Bronchial epithelial cell (primary cell): ENCODE data around the gene UBE2H. TPM values are rescaled to one million over a fixed set of nuclear protein-coding genes. Genes with fewer than 3 reads are reported as not detected.

Experiments
- DNase-seq: peaks from one replicate; pipeline ENCODE4 v3.0.0-alpha.2; 2010; ENCODE audit warnings: low read depth
- FAIRE-seq: peaks from 2 replicates; lab custom pipeline; 2011; peaks lifted over from hg19 to GRCh38; lab: Jason Lieb, UNC
- H3K27me3 ChIP-seq: 2 replicates; pipeline ENCODE4 v1.5.1; 2011; ENCODE audit warnings: low read length; ENCODE audit not compliant: control insufficient read depth, insufficient read depth
- H3K36me3 ChIP-seq: 2 replicates; pipeline ENCODE4 v1.5.1; 2011; ENCODE audit warnings: low read length; ENCODE audit not compliant: control insufficient read depth, insufficient read depth
- H3K4me3 ChIP-seq: 2 replicates; pipeline ENCODE4 v1.5.1; 2011; ENCODE audit warnings: mild to moderate bottlenecking, low read depth, low read length, control low read depth
- total RNA-seq: library from RNA; depleted of rRNA; stranded (reverse); fragments of >200 nt; gene quantifications from 2 replicates; pipeline ENCODE4 v1.2.1, GENCODE V29; 2014
- TF ChIP-seq, protein P1 (sequence below): IDR thresholded peaks from 2 replicates; pipeline ENCODE4 v1.5.1; 2011; ENCODE audit warnings: mild to moderate bottlenecking, moderate library complexity, low read length, control low read depth, inconsistent platforms; ENCODE audit not compliant: insufficient read depth, severe bottlenecking

The UBE2H gene
- total RNA-seq, 1 donor from 2014 or later = 50.0 TPM

DNA sequence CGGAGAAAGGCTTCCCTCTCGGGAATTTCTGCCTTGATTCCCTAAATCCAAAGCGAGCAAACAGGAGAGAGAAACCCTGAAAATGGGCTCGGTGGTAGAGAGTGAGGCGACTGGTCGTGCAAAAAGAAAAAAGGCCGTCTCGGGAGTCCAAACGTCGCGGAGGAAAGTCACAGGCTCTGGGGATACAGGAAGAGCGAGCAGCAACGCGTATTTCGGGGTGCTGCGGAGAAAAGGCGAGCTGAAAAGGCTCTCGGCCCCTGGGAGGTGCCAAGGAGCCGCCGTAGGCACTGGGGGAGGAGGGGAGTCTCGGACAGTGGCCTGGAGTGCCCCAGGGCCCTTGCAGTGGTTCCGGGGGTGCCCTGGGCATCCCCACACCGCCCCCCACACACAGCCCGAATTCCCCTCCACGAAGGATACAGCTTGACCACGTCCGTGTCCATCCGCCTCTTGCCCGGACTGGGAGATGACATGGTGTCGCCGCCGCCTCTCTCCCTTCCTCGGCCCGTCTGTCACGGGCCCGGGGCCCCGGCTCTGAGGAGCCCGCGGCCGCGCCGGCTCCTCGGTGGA lies 591 bp downstream of the UBE2H start:
- FAIRE-seq (no peak), DNase-seq (peak; percentile 18)
- H3K27me3 ChIP-seq = no peaks in the 10 kb centered on the region
- peak overlapping the region; percentile 90 for H3K4me3 ChIP-seq
- no peaks in the 10 kb centered on the region for H3K36me3 ChIP-seq
- TF ChIP-seq, protein P1, sequence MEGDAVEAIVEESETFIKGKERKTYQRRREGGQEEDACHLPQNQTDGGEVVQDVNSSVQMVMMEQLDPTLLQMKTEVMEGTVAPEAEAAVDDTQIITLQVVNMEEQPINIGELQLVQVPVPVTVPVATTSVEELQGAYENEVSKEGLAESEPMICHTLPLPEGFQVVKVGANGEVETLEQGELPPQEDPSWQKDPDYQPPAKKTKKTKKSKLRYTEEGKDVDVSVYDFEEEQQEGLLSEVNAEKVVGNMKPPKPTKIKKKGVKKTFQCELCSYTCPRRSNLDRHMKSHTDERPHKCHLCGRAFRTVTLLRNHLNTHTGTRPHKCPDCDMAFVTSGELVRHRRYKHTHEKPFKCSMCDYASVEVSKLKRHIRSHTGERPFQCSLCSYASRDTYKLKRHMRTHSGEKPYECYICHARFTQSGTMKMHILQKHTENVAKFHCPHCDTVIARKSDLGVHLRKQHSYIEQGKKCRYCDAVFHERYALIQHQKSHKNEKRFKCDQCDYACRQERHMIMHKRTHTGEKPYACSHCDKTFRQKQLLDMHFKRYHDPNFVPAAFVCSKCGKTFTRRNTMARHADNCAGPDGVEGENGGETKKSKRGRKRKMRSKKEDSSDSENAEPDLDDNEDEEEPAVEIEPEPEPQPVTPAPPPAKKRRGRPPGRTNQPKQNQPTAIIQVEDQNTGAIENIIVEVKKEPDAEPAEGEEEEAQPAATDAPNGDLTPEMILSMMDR = peak; percentile 38

DNA sequence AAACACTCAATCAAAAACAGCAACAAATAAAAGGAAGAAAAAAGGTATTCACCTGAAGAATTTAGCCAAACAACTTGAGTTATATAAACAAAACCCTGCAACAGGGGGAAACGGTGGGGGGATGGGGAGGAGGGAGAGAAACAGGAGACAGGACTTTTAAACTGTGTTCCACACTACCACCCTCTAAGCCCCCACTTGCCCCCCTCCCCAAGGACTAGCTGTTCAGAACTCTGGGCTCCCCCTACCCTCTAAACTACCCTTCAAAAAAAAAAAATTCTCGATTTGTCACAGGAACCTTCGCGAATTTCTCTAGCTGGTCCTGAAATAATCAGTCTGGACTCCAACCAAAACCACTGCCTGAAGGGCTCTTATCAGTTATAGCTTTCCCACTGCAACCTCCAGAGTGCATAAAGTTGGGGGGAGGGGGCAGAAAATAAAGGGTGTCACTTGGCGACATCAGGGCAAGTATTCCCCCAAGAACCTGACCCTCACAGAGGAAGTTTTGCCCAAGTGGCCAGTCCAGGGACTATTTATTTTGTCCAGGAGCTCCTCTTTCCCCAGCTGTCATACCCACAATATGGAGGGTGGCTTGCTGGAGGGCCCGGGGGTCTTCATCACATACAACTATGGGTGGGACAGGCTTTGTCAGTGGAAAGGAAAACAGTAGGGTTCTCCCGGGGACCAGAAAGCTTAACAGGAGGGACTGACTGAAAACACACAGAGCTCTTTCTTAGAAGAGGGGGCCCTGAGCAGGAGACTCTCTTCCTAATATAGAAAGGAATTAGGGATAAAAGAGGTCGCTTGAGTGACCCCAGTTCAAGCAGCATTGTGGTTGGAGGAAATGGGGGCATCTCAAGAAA lies 1.3 kb downstream of the UBE2H start:
- no peak for FAIRE-seq
- no peak for DNase-seq
- TF ChIP-seq, protein P1 = no peak
- Histone ChIP-seq H3K4me3 (peak overlapping the region; percentile 90), H3K36me3 (no peaks in the 10 kb centered on the region), H3K27me3 (no peaks in the 10 kb centered on the region)

DNA sequence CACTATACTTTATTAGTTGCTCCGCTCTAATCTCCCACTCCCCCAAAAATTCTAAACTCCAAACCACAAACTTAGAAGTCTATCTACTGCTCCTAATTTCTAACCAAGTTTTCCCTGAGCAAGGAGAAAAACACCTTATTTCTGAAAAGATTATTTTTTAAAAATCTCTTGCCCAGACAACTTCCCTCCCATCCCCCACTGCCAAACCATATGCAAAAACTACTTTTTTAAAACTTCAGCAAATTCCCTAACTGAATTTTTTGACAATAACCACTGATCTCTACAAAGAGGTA lies 1.9 kb downstream of the UBE2H start:
- Histone ChIP-seq H3K36me3 (no peaks in the 10 kb centered on the region), H3K27me3 (no peaks in the 10 kb centered on the region), H3K4me3 (peak overlapping the region; percentile 90)
- TF ChIP-seq, protein P1 = no peak
- FAIRE-seq = no peak
- DNase-seq = no peak

DNA sequence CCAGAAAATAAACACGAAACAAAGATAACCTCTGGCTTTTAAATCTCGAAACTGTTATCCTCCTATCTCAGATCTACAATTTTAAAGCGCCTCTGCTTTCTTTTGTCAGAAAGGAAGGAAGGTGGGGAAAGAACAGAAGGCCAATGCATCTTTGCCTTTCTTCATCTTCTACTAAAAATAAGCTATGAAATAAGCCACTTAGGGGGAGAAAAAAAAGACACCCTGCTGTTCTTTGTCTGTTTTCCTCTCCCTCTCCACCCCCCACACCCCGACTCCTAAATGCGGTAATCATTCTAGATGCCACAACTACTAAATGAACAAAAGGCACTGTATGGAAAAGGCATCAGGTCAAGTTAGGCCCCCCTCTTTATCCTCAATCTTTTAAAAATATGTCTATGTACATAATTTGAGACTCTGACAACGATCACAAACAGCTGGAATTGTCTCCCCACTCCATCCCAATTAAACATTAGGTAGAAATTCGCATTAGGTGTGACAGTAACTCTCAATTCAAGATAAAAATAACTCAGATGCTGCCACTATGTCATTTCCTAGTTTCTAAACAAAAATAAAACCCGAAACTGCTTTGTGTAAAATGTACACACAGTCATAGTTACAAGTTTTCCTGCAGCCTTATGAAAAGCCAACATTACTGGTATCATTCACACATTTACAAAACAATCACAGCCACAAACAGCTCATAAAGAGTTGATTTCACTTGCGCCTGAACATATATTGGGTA lies 2.4 kb downstream of the UBE2H start:
- no peaks in the 10 kb centered on the region for H3K27me3 ChIP-seq
- FAIRE-seq (no peak), DNase-seq (peak; percentile 30)
- TF ChIP-seq, protein P1 = no peak
- H3K4me3 ChIP-seq = peak overlapping the region; percentile 90
- no peaks in the 10 kb centered on the region for H3K36me3 ChIP-seq

DNA sequence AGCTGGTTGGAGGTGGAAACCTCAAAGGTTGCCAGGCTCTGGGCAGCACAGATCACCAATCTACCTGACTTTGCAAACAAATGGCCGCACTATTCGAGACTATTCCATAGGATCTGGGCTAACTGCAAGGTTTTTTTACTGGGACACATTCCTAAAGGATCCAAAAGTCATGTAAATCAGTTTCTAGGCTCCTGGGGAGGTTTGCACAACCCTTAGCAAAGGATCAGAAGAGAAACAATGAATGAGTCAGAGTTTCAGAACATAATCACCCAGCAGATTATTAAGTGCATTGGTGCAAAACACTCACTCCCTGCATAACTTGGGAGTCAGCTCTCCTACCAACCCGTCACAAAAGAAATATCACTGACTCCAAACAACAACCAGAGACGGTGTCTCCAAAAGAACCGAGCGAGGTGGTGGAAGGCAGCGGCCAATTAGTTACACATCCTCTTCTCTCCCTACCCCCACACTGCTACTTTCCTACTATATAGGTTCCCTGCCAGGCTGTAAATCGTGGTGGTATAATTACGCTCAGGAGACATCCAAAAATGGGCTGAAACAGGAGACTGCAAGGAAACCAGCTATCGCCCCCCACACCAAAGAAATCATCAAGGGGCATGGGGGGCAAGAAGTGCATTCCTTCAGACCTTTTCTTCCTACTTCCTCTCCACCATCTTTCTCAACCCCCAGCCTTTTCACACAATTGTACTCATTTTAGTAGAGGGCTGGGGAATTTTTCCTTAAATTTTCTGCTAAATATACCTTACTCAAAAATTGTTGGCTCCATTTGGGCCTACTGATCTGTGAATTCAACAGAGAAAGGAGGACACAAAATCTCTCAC lies 3.2 kb downstream of the UBE2H start:
- TF ChIP-seq, protein P1 = no peak
- Histone ChIP-seq H3K27me3 (no peaks in the 10 kb centered on the region), H3K36me3 (no peaks in the 10 kb centered on the region), H3K4me3 (peak overlapping the region; percentile 90)
- FAIRE-seq = no peak
- peak; percentile 96 for DNase-seq
